AG10803 (cell line): Measurements from ENCODE around the gene PBX1.

Experiments
- DNase-seq: peaks from one replicate; pipeline ENCODE4 v3.0.0; 2010; ENCODE audit warnings: low read depth
- H3K4me3 ChIP-seq: 2 replicates; pipeline ENCODE4 v1.5.1; 2011; ENCODE audit warnings: mild to moderate bottlenecking, low read length, control low read depth
- TF ChIP-seq, protein P1 (sequence below): conservative IDR thresholded peaks from 2 replicates; pipeline ENCODE4 v1.5.1; 2011; ENCODE audit warnings: mild to moderate bottlenecking, low read length, control low read depth, inconsistent platforms

The PBX1 gene

GRCh38 chr1:164617377-164618201 is 58.6 kb downstream of the PBX1 start:
- H3K4me3 ChIP-seq: no peak overlapping the region
- DNase-seq: no peak
- TF ChIP-seq, protein P1, sequence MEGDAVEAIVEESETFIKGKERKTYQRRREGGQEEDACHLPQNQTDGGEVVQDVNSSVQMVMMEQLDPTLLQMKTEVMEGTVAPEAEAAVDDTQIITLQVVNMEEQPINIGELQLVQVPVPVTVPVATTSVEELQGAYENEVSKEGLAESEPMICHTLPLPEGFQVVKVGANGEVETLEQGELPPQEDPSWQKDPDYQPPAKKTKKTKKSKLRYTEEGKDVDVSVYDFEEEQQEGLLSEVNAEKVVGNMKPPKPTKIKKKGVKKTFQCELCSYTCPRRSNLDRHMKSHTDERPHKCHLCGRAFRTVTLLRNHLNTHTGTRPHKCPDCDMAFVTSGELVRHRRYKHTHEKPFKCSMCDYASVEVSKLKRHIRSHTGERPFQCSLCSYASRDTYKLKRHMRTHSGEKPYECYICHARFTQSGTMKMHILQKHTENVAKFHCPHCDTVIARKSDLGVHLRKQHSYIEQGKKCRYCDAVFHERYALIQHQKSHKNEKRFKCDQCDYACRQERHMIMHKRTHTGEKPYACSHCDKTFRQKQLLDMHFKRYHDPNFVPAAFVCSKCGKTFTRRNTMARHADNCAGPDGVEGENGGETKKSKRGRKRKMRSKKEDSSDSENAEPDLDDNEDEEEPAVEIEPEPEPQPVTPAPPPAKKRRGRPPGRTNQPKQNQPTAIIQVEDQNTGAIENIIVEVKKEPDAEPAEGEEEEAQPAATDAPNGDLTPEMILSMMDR: peak; percentile 58

- no peak for DNase-seq
- H3K4me3 ChIP-seq: no peak overlapping the region
- TF ChIP-seq, protein P1: no peak
Observed at GRCh38 chr1:164618202-164618564, 59.2 kb downstream of the PBX1 start.

DNA sequence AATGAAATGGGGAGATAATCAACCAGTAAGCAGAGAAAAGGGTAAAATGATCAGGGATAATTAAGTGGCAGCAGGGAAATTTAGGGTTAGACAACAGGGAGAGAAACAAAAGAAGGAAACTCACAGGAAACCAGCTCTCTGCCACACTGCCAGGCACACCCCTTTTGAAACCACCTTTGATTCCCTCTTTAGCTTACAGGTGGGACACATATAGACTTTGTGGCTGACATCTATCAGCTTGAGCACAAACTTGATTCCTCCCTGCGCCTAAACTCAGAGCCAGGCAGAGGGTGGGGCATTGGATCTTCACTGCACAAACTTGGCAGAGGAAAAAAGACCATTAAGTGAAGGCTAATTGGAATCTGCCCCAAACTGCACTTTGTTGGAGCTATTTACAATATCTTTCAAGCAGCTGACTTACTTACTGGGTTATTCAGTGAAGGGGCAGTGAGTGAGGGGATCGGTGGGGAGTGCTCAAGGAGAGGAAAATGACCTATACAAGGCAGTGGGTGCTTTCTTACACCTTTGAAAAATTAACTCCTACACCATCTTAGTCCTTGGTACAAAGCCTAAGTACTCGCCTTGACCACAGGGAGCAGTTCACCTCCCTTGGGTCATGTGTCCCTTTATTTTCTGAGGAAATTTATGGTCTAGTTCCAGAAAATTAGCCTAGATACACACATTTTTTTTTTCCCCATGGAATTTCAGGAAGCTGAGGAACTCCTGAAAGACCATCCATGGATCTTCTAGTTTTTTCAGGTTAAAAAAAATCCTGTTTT is 60.2 kb downstream of the PBX1 start:
- DNase-seq: no peak
- TF ChIP-seq, protein P1: no peak
- no peak overlapping the region for H3K4me3 ChIP-seq

DNA sequence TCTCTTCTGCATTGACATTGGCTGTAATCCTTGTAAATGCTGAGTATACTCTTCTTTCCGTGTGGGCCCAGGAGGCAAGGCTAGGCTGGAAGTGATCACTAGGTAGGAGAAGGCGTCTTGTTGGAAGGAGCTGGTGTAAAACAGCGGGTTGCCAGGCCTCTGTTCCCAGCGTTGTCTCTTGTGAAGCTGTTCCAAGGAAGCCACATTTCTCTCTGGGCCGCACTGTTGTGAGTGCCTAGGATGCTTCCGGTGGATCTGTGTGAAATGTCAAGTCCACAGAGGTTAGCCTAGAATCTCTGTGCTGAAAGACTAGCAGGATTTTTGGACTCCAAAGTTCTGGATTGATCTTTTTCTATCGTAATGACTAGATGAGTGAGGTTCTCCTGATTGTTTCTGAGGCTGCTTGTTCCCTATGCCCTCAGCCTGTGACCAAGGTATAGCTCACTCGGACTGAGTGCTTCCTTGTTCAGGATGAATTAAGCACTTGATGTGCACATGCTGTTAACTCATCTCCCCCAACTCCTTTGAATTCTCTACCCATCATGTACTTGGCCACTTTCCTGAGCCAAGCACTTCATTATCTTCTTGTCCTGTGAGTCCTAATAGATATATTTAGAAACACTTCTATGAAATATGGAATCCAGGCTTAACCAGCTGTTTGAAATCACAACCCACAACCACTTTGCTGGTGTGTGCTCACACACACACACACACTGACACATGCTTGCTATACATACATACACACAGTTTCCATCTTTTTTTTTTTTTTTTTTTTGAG is 63.3 kb downstream of the PBX1 start:
- DNase-seq: peak; percentile 56
- H3K4me3 ChIP-seq: no peak overlapping the region
- TF ChIP-seq, protein P1: no peak

- no peak for DNase-seq
- TF ChIP-seq, protein P1: no peak
- no peak overlapping the region for H3K4me3 ChIP-seq
Observed at GRCh38 chr1:164623805-164624204, 64.8 kb downstream of the PBX1 start.

DNA sequence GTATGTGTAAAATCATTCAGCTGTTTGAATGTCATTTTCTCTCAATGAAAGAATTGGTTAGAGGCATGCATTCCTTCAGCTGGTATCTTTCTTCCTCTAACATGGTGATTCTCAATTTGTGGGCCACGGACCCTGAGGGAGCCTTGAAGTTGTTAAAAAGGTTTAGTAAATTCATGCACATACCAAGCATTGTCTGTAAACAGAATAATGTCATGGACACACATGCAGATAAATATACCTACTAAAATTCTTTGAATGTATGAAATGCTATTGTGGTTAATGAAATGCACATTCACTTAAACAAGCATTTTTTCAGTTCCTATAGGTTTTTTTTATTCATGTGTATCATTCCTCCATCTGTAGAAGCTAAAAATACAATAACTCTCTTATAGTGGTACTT is 65.4 kb downstream of the PBX1 start:
- TF ChIP-seq, protein P1: no peak
- no peak overlapping the region for H3K4me3 ChIP-seq
- no peak for DNase-seq
